Esophagus mucosa (tissue), 1 donor: Measurements from ENCODE around the gene SPNS2. TPM values are rescaled to one million over a fixed set of nuclear protein-coding genes. Genes with fewer than 3 reads are reported as not detected.
"Not testable (repeated sequence)": the region's sequence is repeated elsewhere in the genome, so short reads cannot be mapped to it uniquely, and the experiment has no call there.

Experiments used
- ATAC-seq: fragments of 200-7000 bp; cut with Tn5 transposase; one replicate; pipeline ENCODE4 v1.9.1; 2020
- total RNA-seq: library from RNA; stranded (reverse); gene quantifications from one replicate; pipeline ENCODE4 v1.2.4, GENCODE V29; 2023
- donor health status: DM: yes; HTN: yes; CAD: no.

The SPNS2 gene
- total RNA-seq, 1 donor from 2014 or later: 33.9 TPM

GRCh38 chr17:4573669-4574068, 75.0 kb downstream of the SPNS2 start:
- peak; percentile 48 for ATAC-seq

DNA sequence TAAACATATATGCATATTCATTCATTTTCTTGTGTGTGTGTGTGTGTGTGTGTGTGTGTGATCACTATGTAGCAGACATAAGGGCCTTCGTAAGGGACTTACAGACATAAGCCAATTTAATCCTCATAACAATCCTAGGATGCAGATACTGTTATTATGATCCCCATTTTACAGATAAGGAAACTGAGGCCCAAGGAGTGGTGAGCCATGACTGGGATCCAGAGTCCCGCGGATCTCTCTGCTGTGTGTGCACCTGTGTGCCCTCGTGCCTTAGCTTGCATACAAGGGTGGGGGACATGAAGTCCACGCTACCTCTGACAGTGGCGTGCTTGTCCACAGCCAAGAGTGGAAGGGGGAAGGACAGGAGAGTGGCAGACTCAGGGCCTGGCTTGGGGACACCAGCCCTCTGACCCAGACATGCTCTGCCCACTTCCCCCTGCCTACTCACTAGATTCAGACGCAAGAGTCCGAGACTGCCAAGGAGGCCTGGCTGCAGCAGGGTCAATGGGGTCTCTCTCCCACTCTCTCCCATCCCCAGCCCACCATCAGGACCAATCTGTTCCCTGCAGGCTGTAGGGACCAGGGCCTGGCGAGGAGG, 75.9 kb downstream of the SPNS2 start:
- no peak for ATAC-seq

GRCh38 chr17:4576161-4576558, 77.5 kb downstream of the SPNS2 start:
- no peak for ATAC-seq

DNA sequence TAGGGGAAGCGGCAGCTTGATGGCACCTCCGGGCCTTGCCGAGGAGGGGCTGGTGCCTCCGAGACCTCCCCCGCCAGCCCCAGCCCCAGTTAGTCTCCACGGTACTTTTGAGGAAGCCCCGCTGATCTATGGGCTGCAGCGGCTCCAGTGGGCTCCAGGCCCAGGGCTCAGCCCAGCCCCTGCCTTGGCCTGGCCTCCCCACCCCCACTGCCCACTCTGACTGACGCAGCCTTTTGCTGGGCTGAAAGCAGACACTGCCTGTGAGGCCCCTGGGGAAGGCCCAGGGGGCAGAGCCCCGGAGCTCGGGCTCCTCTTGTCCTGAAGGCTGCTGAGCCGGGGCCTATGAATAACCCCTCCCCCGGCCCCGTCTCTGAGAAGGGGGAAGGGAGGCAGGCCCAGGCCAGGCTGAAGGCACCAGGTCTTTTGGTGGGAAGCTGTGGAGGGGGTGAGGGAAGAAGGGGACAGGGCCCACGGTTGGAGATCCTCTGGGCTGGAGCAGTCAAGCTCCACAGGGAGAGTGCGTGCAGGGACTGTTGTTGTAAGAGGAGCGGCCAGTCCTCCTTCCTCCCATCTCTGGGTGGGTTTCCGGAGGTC, 78.1 kb downstream of the SPNS2 start:
- ATAC-seq: no peak

DNA sequence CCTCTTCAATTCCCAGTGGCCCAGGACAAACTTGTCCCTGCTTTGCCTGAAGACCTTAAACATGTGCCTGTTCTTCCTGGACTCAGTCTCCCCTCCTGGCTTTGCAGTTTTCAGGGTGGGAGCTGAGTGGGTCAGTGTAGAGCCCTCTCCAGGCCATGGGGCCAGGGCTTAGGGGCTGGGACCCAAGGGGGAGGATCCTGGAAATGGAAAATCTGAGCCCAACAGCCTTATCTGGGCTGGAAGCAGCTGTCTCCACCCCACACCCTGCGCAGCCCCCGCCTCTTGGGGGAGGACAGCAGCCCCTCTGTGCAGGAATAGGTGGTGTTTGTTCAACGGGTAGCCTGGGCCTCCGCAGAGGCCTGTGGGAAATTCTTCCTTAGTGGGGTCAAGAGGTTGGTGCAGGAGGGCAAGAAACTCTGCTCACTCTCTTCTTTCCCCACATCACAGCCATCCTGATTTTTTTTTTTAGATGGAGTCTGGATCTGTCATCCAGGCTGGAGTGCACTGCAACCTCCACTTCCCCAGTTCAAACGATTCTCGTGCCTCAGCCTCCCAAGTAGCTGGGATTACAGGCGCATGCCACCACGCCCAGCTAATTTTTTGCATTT, 78.8 kb downstream of the SPNS2 start:
- no peak for ATAC-seq

DNA sequence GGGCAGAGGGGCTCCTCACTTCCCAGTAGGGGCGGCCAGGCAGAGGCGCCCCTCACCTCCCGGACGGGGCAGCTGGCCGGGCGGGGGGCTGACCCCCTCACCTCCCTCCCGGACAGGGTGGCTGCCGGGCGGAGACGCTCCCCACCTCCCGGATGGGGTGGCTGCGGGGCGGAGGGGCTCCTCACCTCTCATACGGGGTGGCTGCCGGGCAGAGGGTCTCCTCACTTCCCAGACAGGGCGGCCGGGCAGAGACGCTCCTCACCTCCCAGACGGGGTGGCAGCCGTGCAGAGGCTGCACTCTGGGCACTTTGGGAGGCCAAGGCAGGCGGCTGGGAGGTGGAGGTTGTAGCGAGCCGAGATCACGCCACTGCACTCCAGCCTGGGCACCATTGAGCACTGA, 79.7 kb downstream of the SPNS2 start:
- not testable (repeated sequence) for ATAC-seq

GRCh38 chr17:4579678-4580077, 81.0 kb downstream of the SPNS2 start:
- ATAC-seq: peak; percentile 39

GRCh38 chr17:4580291-4580690, 81.6 kb downstream of the SPNS2 start:
- no peak for ATAC-seq

- no peak for ATAC-seq
These were observed 83.4 kb downstream of the SPNS2 start for GRCh38 chr17:4582101-4582501.

DNA sequence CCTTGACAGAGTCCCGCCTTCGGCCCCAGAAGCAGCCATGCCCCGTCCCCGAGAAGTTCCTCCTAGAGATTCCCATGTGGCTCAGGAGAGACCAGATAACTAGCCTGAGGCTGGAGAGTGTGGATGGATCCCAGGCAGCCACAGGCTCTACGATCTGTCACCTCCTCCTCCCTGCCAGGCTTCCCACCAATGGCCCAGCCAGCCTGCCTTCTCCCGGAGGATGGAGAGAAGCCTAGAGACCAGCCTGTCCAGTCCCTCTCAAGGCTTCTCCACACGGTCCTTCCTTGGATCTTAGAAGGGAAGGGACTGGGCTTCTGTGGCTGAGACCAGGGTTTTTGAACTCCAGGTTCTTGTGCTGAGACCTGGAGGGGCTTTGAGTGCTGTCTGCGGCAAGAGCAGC, 84.0 kb downstream of the SPNS2 start:
- ATAC-seq: no peak

DNA sequence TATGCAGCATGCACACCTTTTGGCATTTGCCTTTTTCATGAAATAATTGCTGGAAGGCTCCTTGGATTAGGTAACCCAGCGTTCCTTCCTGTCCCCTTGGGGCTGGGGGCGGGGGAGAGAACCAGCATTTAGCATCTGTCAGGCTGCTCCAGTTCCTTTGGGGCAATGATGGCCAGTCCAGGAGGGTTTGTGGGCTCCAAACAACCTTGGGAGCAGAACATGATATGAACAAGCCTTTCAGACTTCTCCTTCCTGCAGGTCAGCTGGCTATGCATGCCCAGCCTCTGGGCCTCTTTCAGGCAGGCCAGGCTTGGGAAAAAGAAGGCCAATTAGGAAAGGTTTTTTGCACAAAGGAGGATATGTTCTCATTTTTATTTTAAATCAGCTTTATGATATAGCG, 84.5 kb downstream of the SPNS2 start:
- ATAC-seq: no peak

DNA sequence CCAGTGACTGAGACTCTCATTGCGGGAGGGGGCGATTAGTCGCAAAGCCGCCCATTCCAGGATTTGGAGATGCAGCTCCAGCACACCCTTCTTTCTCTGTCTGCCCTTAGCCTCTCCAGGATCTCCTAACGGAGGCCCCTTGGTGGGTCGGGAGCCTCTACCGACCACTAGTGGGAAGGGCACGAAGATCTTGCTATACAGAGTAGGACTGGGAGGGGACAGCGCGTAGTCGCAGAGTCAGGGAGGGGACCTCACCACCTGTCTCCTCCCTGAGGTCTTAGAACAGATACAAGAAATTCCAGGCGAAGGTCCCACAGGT, 85.1 kb downstream of the SPNS2 start:
- peak; percentile 11 for ATAC-seq

DNA sequence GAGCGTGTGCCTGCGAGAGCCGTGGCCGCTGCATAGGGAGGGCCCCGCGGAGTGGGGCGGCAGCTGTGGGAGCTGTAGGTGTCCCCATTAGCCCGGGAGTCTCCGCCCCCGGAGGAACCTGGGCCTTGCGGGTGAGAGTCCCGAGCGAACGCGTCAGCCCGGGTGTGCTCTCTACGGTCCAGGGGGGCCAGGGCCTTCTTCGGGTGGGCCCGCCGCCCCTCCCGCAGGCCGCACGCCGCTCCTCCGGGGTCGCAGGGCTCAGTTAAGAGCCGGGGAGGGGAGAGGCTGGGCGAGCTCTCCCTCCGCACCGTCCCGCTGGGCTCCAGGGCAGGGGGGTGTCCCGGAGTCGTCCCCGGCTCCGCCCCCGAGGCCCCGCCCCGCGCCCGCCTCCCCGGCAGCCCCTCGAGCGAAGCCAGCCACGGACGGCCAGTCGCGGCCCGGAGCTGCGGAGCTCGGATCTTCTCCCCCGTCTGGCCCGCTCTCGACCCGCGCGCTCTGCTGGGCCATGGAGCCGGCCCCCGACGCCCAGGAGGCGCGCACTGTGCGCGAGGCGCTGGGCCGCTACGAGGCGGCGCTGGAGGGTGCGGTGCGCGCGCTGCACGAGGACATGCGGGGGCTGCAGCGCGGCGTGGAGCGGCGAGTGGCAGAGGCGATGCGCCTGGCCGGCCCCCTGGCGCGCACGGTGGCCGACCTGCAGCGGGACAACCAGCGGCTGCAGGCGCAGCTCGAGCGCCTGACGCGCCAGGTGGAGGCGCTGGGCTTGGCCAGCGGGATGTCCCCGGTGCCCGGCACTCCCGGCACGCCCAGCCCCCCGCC, 85.6 kb downstream of the SPNS2 start, which contains the start of gene SMTNL2:
SMTNL2 (plus strand) TSS at position 429 of the 816 bp plus-strand sequence; CDS start at position 506, 77 bp downstream.
- no peak for ATAC-seq

GRCh38 chr17:4584917-4585637, 86.4 kb downstream of the SPNS2 start:
- no peak for ATAC-seq

GRCh38 chr17:4585638-4585994, 86.9 kb downstream of the SPNS2 start:
- no peak for ATAC-seq

DNA sequence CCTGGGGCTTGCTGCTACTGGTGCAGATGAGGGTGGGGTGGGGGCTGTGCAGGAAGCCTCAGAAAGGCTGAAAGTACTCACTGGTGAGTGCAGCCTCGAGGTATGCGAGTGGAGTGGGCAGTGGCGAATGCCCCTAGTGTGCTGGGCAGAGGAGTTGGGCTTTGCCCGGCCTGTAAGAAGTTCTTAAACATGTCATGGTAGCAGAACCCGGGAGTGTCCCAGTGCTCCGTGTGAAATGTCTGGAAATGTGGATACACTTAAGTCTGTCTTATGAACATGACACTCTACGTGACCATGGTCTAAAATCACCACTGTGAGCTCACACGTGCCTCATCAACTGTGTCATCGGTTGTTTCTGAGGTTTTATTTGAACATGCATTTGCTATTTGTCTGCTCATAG, 87.4 kb downstream of the SPNS2 start:
- ATAC-seq: no peak

GRCh38 chr17:4587195-4587594, 88.5 kb downstream of the SPNS2 start:
- no peak for ATAC-seq

- no peak for ATAC-seq
These were observed 89.1 kb downstream of the SPNS2 start for GRCh38 chr17:4587803-4588202.

DNA sequence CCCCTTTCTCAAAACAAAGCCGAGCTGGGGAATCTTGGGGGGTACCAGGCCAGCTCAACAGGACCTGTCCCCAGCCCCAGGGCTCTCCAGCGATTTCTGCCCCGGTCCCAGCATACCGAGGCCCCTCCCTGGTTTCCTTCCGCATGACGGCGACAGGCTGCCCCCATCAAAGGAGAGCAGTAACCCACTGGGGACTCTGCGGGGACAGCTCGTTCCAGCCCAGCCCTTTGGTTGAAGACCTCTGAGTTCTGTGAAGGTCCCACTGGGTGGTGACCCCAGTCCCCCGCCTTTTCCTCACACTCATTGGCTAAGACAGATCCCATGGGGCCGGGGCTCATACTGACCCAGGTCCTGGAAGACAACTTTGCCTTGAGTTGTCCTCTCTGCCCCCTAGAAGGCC, 89.7 kb downstream of the SPNS2 start:
- no peak for ATAC-seq
